ENCODE measurements around the gene KIF26A. TPM values are rescaled to one million over a fixed set of nuclear protein-coding genes. Genes with fewer than 3 reads are reported as not detected.

The KIF26A gene
- total and polyA plus RNA-seq, 2 of the 4 experiments (the other 2 are of a cell fraction), result not detected

DNA sequence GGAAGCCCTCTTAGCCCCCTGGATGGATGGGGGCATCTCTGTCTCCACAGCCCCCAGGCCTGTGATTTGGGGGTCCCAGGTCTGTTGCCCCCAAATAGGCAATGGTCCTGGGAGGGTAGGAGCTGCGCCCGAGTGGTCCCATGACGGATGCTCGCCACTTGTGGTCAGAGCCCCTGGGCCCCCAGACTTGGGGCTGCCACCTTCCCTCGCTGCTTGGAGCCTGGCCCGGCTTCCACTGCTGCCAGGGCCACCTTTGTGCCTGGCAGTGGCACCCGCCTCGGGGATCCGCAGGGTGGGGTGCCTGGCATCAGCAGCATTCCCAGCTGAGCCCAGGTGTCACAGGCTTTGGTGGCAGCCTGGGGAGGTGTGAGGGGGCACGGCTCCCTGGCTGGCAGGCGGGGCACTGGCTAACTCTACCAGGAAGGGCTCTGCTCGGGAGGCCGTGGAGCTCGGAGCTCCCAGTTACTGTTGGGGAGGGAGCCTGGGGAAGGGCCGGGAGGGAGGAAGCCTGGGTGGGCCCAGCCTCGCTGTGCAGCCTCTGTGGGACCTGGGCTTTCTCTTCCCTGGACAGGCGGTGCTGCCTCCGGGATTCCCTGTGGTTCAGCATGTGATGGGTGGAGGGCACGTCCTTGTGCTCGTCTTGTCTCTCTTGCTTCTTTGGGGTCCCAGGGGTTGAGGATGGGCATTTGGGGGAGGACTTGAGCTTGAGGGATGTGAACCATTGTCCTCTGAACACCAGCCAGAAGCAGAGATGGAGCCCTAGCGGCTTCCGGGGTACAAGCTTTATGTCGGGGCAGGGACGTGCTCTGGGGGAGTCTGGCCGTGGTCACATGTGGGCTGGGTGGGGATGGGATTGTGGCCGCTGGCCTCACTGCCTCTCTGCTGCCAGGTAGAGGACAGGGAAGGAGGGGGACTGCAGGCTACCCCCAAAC is 5.4 kb downstream of the KIF26A start:
- Histone ChIP-seq H2BK120ac (ENCODE audit: low read depth, low read length) (no peak overlapping the region), H2AFZ (replicated peaks; ENCODE audit: low read length, poor library complexity) (no peak overlapping the region), H3K4ac (ENCODE audit: low read depth, low read length) (no peak overlapping the region), H2BK15ac (ENCODE audit: low read depth, low read length) (no peak overlapping the region), H3K23ac (ENCODE audit: low read depth, low read length) (no peak overlapping the region), H3K27ac (ENCODE audit: insufficient read depth, low read length) (no peak overlapping the region), H3K18ac (ENCODE audit: low read depth, low read length) (no peak overlapping the region), H3K14ac (replicated peaks; ENCODE audit: low read depth, low read length) (no peak overlapping the region), H3K4me3 (ENCODE audit: insufficient read depth, low read depth, low read length) (no peak overlapping the region), H4K91ac (ENCODE audit: insufficient read depth, low read depth, low read length) (no peak overlapping the region), H2BK5ac (ENCODE audit: low read depth, low read length, poor library complexity, severe bottlenecking) (no peak overlapping the region), H2BK20ac (ENCODE audit: low read depth, low read length) (no peak overlapping the region), H3K27me3 (ENCODE audit: control insufficient read depth, insufficient read depth, low read length) (peaks cover 13% of the 10 kb centered on the region), H4K8ac (ENCODE audit: low read depth in 2 of 2, low read length in 2 of 2) (no peak overlapping the region), H4K20me1 (ENCODE audit: insufficient read depth, low read length) (no peaks in the 10 kb centered on the region), H3K9me3 (ENCODE audit: control insufficient read depth, insufficient read depth, low read length) (no peaks in the 10 kb centered on the region), H2AK9ac (replicated peaks; ENCODE audit: low read depth, low read length, poor library complexity) (no peak overlapping the region), H3K56ac (ENCODE audit: extremely low read depth, insufficient read depth, low read length) (no peak overlapping the region), H2AK5ac (ENCODE audit: low read depth, low read length) (no peak overlapping the region), H3K79me1 (ENCODE audit: low read depth in 1 of 2, low read length in 2 of 2) (no peaks in the 10 kb centered on the region), H3K36me3 (ENCODE audit: control insufficient read depth, insufficient read depth, low read length) (no peaks in the 10 kb centered on the region), H3K9ac (ENCODE audit: low read depth, low read length) (no peak overlapping the region), H3K9me1 (ENCODE audit: insufficient read depth, low read length) (no peaks in the 10 kb centered on the region), H3K4me2 (ENCODE audit: low read depth, low read length) (no peak overlapping the region), H3K4me1 (ENCODE audit: control insufficient read depth, insufficient read depth, low read length) (no peaks in the 10 kb centered on the region; the same call in 1 of the 2 replicates), H4K5ac (ENCODE audit: low read depth, low read length) (no peak overlapping the region)
- in situ Hi-C loops (cut with MboI; ENCODE audit: low sequenced_read_pairs) (no loop called here), dilution Hi-C loops (cut with HindIII; ENCODE audit: low sequenced_read_pairs, unreplicated experiment) (no loop called here), intact Hi-C loops (cut with micrococcal nuclease) (no loop called here)
- POLR2A ChIA-PET (ENCODE audit: unreplicated experiment), result no interaction called here
- DNase-seq, result no peak
- CTCF ChIA-PET, result no interaction called here
- BruUV-seq (replicated peaks), result no TSS peak
- ATAC-seq (ENCODE audit: low read depth), result no peak
- 14% methylated on average over 2 of the region's 26 CpGs; no CpG with 5 or more reads in 1 of the 2 experiments for WGBS, 2 experiments (ENCODE audit: extremely low coverage in 2 of 2, insufficient read length in 1 of 2)
- TF ChIP-seq CHD1 (IDR thresholded peaks at IDR 0.05; ENCODE audit: low read depth, low read length) (no peak), MXI1 (IDR thresholded peaks at IDR 0.05; ENCODE audit: borderline replicate concordance, low read depth, low read length) (no peak), RAD21 (IDR thresholded peaks at IDR 0.05; ENCODE audit: low read length) (no peak), POLR2A (IDR thresholded peaks at IDR 0.05; ENCODE audit: low read depth, low read length) (no peak), FOS (IDR thresholded peaks at IDR 0.05; ENCODE audit: low read depth, low read length) (no peak), RCOR1 (IDR thresholded peaks at IDR 0.05; ENCODE audit: insufficient replicate concordance, low read length) (no peak), MAFK (IDR thresholded peaks at IDR 0.05; ENCODE audit: low read depth, low read length) (no peak), RFX5 (IDR thresholded peaks at IDR 0.05; ENCODE audit: low read depth, low read length) (no peak), MAZ (IDR thresholded peaks at IDR 0.05; ENCODE audit: borderline replicate concordance, low read depth, low read length) (no peak), BHLHE40 (IDR thresholded peaks at IDR 0.05; ENCODE audit: low read depth, low read length) (no peak), CEBPB (IDR thresholded peaks at IDR 0.05; ENCODE audit: low read depth, low read length) (no peak), NFE2L2 (IDR thresholded peaks at IDR 0.05; ENCODE audit: low read depth, low read length) (no peak), SMC3 (IDR thresholded peaks at IDR 0.05; ENCODE audit: low read depth, low read length) (no peak)
- TF ChIP-seq, protein P1, sequence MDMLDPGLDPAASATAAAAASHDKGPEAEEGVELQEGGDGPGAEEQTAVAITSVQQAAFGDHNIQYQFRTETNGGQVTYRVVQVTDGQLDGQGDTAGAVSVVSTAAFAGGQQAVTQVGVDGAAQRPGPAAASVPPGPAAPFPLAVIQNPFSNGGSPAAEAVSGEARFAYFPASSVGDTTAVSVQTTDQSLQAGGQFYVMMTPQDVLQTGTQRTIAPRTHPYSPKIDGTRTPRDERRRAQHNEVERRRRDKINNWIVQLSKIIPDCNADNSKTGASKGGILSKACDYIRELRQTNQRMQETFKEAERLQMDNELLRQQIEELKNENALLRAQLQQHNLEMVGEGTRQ (IDR thresholded peaks at IDR 0.05; ENCODE audit: low read depth, low read length), result no peak
- TF ChIP-seq, protein P2, sequence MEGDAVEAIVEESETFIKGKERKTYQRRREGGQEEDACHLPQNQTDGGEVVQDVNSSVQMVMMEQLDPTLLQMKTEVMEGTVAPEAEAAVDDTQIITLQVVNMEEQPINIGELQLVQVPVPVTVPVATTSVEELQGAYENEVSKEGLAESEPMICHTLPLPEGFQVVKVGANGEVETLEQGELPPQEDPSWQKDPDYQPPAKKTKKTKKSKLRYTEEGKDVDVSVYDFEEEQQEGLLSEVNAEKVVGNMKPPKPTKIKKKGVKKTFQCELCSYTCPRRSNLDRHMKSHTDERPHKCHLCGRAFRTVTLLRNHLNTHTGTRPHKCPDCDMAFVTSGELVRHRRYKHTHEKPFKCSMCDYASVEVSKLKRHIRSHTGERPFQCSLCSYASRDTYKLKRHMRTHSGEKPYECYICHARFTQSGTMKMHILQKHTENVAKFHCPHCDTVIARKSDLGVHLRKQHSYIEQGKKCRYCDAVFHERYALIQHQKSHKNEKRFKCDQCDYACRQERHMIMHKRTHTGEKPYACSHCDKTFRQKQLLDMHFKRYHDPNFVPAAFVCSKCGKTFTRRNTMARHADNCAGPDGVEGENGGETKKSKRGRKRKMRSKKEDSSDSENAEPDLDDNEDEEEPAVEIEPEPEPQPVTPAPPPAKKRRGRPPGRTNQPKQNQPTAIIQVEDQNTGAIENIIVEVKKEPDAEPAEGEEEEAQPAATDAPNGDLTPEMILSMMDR (conservative IDR thresholded peaks at IDR 0.05; ENCODE audit: low read depth, low read length), result no peak

All from IMR-90 (cell line).